EH (cell line): ENCODE results near the gene SOCS4.

Source experiments
- DNase-seq: peaks from one replicate; pipeline ENCODE4 v3.0.0-alpha.2; 2015; ENCODE audit warnings: low read depth

Gene SOCS4

DNA sequence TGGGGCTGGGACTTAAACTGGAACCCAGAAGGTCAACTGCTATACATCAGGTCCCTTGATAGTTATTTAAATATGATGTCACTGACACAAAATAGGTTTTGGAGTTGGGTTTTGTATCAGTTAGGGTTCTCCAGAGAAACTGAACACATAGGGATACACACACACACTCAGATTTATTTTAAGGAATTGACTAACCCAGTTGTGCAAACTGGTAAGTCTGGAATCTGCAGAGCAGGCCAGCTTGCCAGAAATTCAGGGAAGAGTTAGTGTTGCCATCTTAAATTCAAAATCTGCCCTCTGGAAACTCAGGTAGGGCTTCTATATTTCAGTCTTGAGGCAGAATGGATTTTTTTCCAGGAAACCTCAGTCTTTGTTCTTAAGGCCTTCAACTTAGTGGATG is 61.3 kb downstream of the SOCS4 start:
- no peak for DNase-seq

GRCh38 chr14:55092341-55092740 is 65.3 kb downstream of the SOCS4 start:
- peak; percentile 67 for DNase-seq

DNA sequence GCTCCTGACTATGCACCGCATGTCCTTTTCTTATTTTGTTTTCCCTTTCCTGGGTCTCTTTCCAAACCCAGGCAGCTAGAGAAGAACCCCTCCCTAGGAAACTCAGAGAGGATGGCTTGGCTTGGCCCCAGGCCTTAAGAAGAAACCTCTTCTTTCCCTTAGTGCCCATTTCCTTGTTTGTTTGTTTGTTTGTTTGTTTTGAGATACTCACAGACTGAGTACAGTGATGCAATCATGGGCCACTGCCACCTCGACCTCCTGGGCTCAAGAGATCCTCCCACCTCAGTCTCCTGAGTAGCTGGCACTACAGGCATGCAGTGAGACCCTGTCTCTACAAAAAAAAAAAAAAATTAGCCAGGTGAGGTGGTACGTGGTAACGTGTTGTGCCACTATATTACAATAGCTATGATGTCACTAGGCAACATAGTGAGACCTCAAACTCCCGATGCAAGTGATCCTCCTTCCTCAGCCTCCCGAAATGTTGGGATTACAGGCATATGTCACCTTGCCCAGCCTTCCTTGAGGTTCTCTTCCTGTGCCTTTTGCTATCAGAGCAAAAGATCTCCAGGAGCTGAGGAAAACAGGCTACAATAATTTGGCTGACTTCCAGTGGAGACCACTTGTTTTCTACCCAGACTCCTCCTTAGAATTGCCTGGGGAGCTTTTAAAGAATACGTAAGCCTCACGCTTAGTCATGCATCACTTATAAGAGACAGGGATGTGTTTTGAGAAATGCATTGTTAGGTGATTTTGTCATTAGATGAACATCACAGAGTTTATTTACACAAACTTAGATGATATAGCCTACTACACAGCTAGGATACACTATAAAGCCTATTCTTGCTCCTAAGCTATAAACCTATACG is 67.5 kb downstream of the SOCS4 start:
- DNase-seq = peak; percentile 82

- DNase-seq = no peak
Observed at GRCh38 chr14:55097881-55098560, 71.0 kb downstream of the SOCS4 start.

DNA sequence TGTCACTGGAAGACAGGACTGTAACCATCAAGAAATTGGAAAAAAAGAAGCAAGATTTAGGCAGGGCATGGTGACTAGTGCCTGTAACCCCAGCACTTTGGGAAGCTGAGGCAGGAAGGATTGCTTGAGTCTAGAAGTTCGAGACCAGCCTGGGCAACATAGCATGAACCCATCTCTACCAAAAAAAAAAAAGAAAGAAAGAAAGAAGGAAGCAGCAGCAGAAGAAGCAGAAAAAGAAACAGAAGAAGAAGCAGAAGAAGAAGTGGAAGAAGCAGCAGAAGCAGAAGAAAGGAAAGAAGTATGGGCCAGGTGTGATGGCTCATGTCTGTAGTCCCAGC is 71.5 kb downstream of the SOCS4 start:
- no peak for DNase-seq
